NCI-H1694 treated with DMSO at 0.1 percent for 48 hours (cell line): ENCODE results near the gene CACNG1.
"Not testable (repeated sequence)": the region's sequence is repeated elsewhere in the genome, so short reads cannot be mapped to it uniquely, and the experiment has no call there.

ENCODE experiments used
- DNase-seq: peaks from one replicate; lab custom pipeline; 2025; lab: John Stamatoyannopoulos, UW

CACNG1 gene

GRCh38 chr17:67079491-67079890 is 35.1 kb downstream of the CACNG1 start:
- no peak for DNase-seq

- DNase-seq, result no peak
Measured at GRCh38 chr17:67080804-67081203, 36.5 kb downstream of the CACNG1 start.

GRCh38 chr17:67082107-67082506 is 37.8 kb downstream of the CACNG1 start:
- DNase-seq, result no peak

- DNase-seq, result no peak
Measured at GRCh38 chr17:67085406-67085805, 41.1 kb downstream of the CACNG1 start.

- no peak for DNase-seq
Measured at GRCh38 chr17:67088639-67089038, 44.3 kb downstream of the CACNG1 start.

- no peak for DNase-seq
Measured at GRCh38 chr17:67090341-67090740, 46.0 kb downstream of the CACNG1 start.

- no peak for DNase-seq
Measured at GRCh38 chr17:67092291-67092690, 47.9 kb downstream of the CACNG1 start.

- not testable (repeated sequence) for DNase-seq
Measured at GRCh38 chr17:67092710-67093109, 48.4 kb downstream of the CACNG1 start.

- DNase-seq, result no peak
Measured at GRCh38 chr17:67093348-67093747, 49.0 kb downstream of the CACNG1 start.

GRCh38 chr17:67095291-67095690 is 50.9 kb downstream of the CACNG1 start:
- DNase-seq, result not testable (repeated sequence)

- no peak for DNase-seq
Measured at GRCh38 chr17:67095803-67096202, 51.4 kb downstream of the CACNG1 start.

GRCh38 chr17:67096609-67097008 is 52.3 kb downstream of the CACNG1 start:
- no peak for DNase-seq

- DNase-seq, result no peak
Measured at GRCh38 chr17:67098006-67098405, 53.7 kb downstream of the CACNG1 start.

- DNase-seq, result not testable (repeated sequence)
Measured at GRCh38 chr17:67104641-67105040, 60.3 kb downstream of the CACNG1 start.

- DNase-seq, result no peak
Measured at GRCh38 chr17:67105213-67105612, 60.9 kb downstream of the CACNG1 start.
